Measurements from ENCODE around the gene AKIRIN2. TPM values are rescaled to one million over a fixed set of nuclear protein-coding genes. Genes with fewer than 3 reads are reported as not detected.

AKIRIN2 gene
- total RNA-seq, 1 donor from 2014 or later, result 65.4 TPM

DNA sequence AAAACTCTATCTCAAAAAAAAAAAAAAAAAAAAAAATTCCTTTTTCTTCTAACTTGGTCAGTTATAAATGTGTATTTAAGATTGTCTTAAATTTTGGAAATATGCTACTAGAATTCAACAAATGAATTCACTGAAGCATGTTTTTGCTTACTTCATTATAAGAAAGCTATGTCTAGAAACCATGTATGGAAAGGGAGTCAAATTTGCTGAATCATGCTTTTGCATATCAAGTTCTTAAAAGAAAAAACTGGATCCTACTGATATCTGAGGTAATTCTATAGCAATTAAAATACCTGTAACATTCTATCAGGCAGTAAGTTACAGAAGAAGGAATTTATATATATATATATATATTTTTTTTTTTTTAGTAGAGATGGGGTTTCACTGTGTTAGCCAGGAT lies 27.7 kb downstream of the AKIRIN2 start:
- H3K27ac ChIP-seq (ENCODE audit: low read depth, low read length), result no peak overlapping the region
- peaks cover 33% of the 10 kb centered on the region for H4K20me1 ChIP-seq (ENCODE audit: insufficient read depth, low read length)
- Mint-ChIP-seq H3K27me3 (ENCODE audit: low read depth, unreplicated experiment) (no peaks in the 10 kb centered on the region), H3K36me3 (ENCODE audit: low read depth, unreplicated experiment) (peaks cover 12% of the 10 kb centered on the region), H3K4me1 (ENCODE audit: low read depth, unreplicated experiment) (no peaks in the 10 kb centered on the region), H3K4me3 (ENCODE audit: unreplicated experiment) (no peak overlapping the region), H3K27ac (ENCODE audit: unreplicated experiment) (no peak overlapping the region), H3K9me3 (ENCODE audit: unreplicated experiment) (no peaks in the 10 kb centered on the region)
- H3K4me1 ChIP-seq (ENCODE audit: insufficient read depth, low read length), result no peaks in the 10 kb centered on the region
- no peaks in the 10 kb centered on the region for H3K27me3 ChIP-seq (ENCODE audit: insufficient read depth, low read length)
- H3K4me3 ChIP-seq (ENCODE audit: insufficient read depth, low read depth, low read length), result no peak overlapping the region
- DNase-seq (ENCODE audit: low read depth) (no peak), FAIRE-seq (no peak)
- H3K9me3 ChIP-seq (ENCODE audit: insufficient read depth, low read depth, low read length), result no peaks in the 10 kb centered on the region
- H3K79me2 ChIP-seq (ENCODE audit: insufficient read depth, low read length), result peaks cover 41% of the 10 kb centered on the region
- TF ChIP-seq EZH2 (IDR thresholded peaks at IDR 0.05; ENCODE audit: insufficient read depth, low read length), result no peak
- TF ChIP-seq, protein P1, sequence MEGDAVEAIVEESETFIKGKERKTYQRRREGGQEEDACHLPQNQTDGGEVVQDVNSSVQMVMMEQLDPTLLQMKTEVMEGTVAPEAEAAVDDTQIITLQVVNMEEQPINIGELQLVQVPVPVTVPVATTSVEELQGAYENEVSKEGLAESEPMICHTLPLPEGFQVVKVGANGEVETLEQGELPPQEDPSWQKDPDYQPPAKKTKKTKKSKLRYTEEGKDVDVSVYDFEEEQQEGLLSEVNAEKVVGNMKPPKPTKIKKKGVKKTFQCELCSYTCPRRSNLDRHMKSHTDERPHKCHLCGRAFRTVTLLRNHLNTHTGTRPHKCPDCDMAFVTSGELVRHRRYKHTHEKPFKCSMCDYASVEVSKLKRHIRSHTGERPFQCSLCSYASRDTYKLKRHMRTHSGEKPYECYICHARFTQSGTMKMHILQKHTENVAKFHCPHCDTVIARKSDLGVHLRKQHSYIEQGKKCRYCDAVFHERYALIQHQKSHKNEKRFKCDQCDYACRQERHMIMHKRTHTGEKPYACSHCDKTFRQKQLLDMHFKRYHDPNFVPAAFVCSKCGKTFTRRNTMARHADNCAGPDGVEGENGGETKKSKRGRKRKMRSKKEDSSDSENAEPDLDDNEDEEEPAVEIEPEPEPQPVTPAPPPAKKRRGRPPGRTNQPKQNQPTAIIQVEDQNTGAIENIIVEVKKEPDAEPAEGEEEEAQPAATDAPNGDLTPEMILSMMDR (IDR thresholded peaks at IDR 0.05; ENCODE audit: insufficient read depth, low read depth, low read length), result no peak
- H2AFZ ChIP-seq (ENCODE audit: low read depth, low read length), result no peak overlapping the region
- no peak overlapping the region for H3K4me2 ChIP-seq (ENCODE audit: low read length)
- peaks cover 30% of the 10 kb centered on the region for H3K36me3 ChIP-seq (ENCODE audit: insufficient read depth, low read length)
- no peak overlapping the region for H3K9ac ChIP-seq (ENCODE audit: low read length)

DNA sequence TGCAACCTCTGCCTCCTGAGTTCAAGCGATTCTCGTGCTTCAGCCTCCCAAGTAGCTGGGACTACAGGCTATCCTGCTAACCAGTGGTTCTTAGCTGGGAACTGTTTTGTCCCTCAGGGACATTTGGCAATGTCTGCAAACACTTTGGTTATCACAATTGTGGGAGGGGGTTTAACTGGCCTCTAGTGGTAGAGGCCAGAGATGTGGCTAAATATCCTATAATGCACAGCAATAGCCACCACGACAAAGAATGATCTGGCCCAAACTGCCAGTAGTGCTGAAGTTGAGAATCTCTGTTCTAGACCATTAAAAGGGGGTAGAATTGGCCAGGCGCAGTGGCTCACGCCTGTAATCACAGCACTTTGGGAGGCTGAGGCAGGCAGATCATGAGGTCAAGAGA lies 28.8 kb downstream of the AKIRIN2 start:
- H3K79me2 ChIP-seq (ENCODE audit: insufficient read depth, low read length), result peaks cover 32% of the 10 kb centered on the region
- H3K4me1 Mint-ChIP-seq (ENCODE audit: low read depth, unreplicated experiment), result no peaks in the 10 kb centered on the region
- FAIRE-seq, result no peak

GRCh38 chr6:87672641-87673040 lies 29.4 kb downstream of the AKIRIN2 start:
- Mint-ChIP-seq H3K9me3 (ENCODE audit: unreplicated experiment) (no peaks in the 10 kb centered on the region), H3K4me3 (ENCODE audit: unreplicated experiment) (no peak overlapping the region), H3K4me1 (ENCODE audit: low read depth, unreplicated experiment) (no peaks in the 10 kb centered on the region), H3K27ac (ENCODE audit: unreplicated experiment) (no peak overlapping the region), H3K27me3 (ENCODE audit: low read depth, unreplicated experiment) (no peaks in the 10 kb centered on the region), H3K36me3 (ENCODE audit: low read depth, unreplicated experiment) (peaks cover 12% of the 10 kb centered on the region)
- H3K9ac ChIP-seq (ENCODE audit: low read length), result no peak overlapping the region
- H3K4me1 ChIP-seq (ENCODE audit: insufficient read depth, low read length), result no peaks in the 10 kb centered on the region
- TF ChIP-seq, protein P1 (IDR thresholded peaks at IDR 0.05; ENCODE audit: insufficient read depth, low read depth, low read length), result no peak
- TF ChIP-seq EZH2 (IDR thresholded peaks at IDR 0.05; ENCODE audit: insufficient read depth, low read length), result no peak
- H3K79me2 ChIP-seq (ENCODE audit: insufficient read depth, low read length), result peaks cover 27% of the 10 kb centered on the region
- no peak overlapping the region for H2AFZ ChIP-seq (ENCODE audit: low read depth, low read length)
- FAIRE-seq, result no peak
- H4K20me1 ChIP-seq (ENCODE audit: insufficient read depth, low read length), result peaks cover 26% of the 10 kb centered on the region
- no peaks in the 10 kb centered on the region for H3K27me3 ChIP-seq (ENCODE audit: insufficient read depth, low read length)
- DNase-seq (ENCODE audit: low read depth), result no peak
- H3K4me3 ChIP-seq (ENCODE audit: insufficient read depth, low read depth, low read length), result no peak overlapping the region
- peaks cover 26% of the 10 kb centered on the region for H3K36me3 ChIP-seq (ENCODE audit: insufficient read depth, low read length)
- H3K27ac ChIP-seq (ENCODE audit: low read depth, low read length), result no peak overlapping the region
- H3K9me3 ChIP-seq (ENCODE audit: insufficient read depth, low read depth, low read length), result no peaks in the 10 kb centered on the region
- H3K4me2 ChIP-seq (ENCODE audit: low read length), result no peak overlapping the region

More for the DNA sequence above, 28.8 kb downstream of the AKIRIN2 start:
- Histone ChIP-seq H3K4me3 (ENCODE audit: insufficient read depth, low read depth, low read length) (no peak overlapping the region), H3K4me1 (ENCODE audit: insufficient read depth, low read length) (no peaks in the 10 kb centered on the region), H4K20me1 (ENCODE audit: insufficient read depth, low read length) (peaks cover 30% of the 10 kb centered on the region), H2AFZ (ENCODE audit: low read depth, low read length) (no peak overlapping the region), H3K27me3 (ENCODE audit: insufficient read depth, low read length) (no peaks in the 10 kb centered on the region), H3K27ac (ENCODE audit: low read depth, low read length) (no peak overlapping the region), H3K36me3 (ENCODE audit: insufficient read depth, low read length) (peaks cover 28% of the 10 kb centered on the region), H3K9ac (ENCODE audit: low read length) (no peak overlapping the region), H3K9me3 (ENCODE audit: insufficient read depth, low read depth, low read length) (no peaks in the 10 kb centered on the region), H3K4me2 (ENCODE audit: low read length) (no peak overlapping the region)
- H3K36me3 Mint-ChIP-seq (ENCODE audit: low read depth, unreplicated experiment), result peaks cover 15% of the 10 kb centered on the region
- DNase-seq (ENCODE audit: low read depth), result no peak
- H3K4me3 Mint-ChIP-seq (ENCODE audit: unreplicated experiment), result no peak overlapping the region
- TF ChIP-seq, protein P1 (IDR thresholded peaks at IDR 0.05; ENCODE audit: insufficient read depth, low read depth, low read length), result no peak
- TF ChIP-seq EZH2 (IDR thresholded peaks at IDR 0.05; ENCODE audit: insufficient read depth, low read length), result no peak
- no peaks in the 10 kb centered on the region for H3K9me3 Mint-ChIP-seq (ENCODE audit: unreplicated experiment)
- H3K27me3 Mint-ChIP-seq (ENCODE audit: low read depth, unreplicated experiment), result no peaks in the 10 kb centered on the region
- H3K27ac Mint-ChIP-seq (ENCODE audit: unreplicated experiment), result no peak overlapping the region
